Epidermal melanocyte (primary cell): Measurements from ENCODE around the gene ZNF521.
"Not testable (repeated sequence)": the region's sequence is repeated elsewhere in the genome, so short reads cannot be mapped to it uniquely, and the experiment has no call there.

ENCODE experiments used
- DNase-seq: peaks from one replicate; pipeline ENCODE4 v3.0.0; 2011; ENCODE audit warnings: low spot score; ENCODE audit not compliant: insufficient read length

The ZNF521 gene

DNA sequence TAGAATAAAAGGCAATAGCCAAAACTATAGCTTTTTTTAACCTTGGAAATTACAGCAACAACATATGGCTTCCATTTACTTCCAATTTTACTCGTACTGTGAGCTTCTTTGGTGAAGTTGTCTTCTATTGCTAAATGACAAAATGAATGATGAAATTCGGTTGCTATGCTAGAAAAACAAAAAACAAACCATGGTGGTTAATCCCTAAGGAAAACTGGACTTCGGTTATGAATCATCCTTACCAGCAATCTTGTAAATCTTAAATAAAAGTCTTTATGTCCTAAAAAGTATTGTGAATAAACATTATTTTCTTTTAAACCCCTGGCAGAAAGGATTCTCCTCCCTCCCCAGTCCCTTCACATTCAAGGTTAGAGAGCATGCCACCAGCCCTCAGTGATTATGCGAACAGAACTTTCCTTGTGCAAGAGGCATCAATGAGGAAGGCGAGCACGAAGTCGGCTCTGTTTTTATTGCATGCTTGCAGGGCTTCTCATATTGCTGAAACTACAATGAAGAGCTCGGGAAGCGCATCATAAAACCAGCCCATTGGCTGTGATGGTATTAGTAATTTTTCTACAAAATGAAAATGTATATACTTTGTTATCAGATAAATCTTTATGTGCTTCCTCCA is 62.9 kb downstream of the ZNF521 start:
- peak; percentile 71 for DNase-seq

DNA sequence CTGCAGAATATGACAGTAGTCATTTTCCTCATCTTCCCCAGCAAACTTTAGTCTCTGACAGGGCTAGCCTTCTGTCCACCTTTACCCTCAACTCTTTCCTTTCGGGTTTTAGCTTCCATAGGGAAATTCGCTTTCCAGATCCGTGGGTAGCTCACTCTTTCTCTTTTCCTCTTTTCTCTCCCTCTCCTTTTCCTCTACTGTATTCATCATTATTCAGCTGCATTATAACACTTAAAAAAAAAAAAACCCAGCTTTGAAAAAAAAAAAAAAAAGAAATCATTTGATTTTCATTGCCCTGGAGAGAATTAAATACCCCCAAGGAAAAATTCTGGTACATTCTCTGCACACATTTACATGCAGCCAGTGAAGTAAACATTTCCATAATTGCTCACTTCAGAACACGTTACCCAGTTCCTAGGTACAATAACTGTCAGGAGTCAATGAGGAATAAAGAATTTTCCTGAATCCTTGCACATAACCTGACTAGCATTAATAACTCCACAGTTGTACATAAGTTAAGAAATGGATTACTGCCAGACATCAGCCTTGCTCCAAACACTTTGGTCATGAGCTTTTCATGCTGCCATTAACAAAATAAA is 63.5 kb downstream of the ZNF521 start:
- DNase-seq = no peak

DNA sequence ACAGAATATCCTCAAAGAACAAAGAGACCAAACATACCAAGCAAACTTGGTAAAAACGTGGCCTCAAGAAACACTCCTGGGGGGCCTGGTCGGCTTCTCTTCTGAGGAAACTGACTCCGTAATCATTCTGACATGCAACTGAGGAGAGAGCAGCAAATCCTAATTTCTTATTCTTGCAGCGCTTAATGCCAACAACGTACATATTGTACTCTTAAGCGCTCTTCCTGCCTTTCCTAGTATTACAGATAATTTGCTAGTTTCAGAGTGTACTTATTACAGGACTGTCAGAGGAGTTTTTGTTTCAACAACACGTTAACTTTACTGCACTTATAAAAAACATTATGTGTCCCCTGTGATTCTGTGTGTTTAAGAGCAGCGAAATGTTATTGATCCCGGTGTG is 64.9 kb downstream of the ZNF521 start:
- DNase-seq = peak; percentile 31

DNA sequence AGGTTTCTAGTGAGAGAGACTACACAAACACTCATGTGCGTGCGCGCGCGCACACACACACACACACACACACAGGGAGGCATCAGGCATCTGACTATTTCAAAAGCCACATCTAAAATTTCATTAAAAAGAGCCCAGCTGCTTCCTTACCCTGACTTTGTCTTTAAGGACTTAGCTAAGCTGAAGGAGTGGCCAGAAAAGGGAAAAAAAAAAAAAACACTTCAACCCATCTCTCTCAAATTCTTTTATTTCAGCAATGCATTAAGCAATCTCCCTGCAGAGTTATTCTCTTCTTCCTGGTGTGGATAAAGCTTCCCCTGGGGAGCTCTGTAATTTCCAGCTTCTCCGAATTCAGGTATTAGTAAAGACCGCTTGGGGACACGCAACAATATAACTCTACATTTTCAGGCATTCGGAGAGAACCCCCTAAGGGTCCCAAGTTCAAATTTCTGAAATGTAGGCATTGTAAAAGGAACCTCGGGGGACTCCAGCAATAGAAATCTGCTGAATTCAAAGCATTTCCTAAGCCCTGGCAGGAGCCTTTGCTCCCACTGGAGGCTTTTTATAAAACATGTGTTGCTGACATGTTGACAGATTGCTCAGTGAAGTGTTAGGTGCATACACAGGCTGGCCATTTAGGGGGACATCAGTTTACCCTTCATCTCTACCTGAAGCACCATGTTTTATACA is 67.0 kb downstream of the ZNF521 start:
- no peak for DNase-seq

DNA sequence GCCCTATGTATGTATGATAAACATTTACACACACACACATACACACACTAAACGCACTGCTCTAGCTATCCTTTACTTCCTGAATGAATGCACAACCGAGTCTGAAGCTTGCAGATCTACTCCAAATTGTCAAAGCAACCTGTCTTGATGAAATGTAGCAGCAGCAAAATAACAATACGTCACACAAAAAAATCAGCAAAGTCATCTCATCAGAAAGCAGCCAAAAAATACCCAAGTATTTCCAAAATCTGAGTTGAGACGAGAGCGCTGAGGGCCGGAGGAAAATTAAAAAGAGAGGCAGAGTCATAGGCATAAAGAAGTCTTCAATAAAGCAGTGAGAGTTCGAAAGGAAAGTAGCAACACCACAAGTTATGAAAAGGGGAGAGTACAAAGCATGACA is 67.7 kb downstream of the ZNF521 start:
- DNase-seq = no peak

DNA sequence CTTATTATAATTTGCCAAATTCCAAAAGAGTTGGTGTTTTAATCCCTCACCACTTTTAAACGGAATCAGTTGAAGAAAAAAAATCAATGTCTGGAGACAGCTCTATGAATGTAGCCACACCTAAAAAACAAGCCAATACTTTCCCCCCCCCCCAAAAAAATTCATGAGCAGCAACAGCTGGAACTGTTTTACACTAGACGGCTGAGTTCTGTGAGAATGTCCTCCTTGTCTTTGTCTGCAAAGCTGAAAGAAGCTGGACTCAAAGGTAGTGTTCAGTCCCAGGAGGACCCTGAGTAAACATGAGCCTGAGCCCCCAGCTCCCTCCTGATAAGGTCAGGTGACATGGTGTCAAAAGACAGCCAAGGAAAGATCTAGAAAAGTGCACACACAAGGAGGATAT is 68.2 kb downstream of the ZNF521 start:
- DNase-seq = no peak

DNA sequence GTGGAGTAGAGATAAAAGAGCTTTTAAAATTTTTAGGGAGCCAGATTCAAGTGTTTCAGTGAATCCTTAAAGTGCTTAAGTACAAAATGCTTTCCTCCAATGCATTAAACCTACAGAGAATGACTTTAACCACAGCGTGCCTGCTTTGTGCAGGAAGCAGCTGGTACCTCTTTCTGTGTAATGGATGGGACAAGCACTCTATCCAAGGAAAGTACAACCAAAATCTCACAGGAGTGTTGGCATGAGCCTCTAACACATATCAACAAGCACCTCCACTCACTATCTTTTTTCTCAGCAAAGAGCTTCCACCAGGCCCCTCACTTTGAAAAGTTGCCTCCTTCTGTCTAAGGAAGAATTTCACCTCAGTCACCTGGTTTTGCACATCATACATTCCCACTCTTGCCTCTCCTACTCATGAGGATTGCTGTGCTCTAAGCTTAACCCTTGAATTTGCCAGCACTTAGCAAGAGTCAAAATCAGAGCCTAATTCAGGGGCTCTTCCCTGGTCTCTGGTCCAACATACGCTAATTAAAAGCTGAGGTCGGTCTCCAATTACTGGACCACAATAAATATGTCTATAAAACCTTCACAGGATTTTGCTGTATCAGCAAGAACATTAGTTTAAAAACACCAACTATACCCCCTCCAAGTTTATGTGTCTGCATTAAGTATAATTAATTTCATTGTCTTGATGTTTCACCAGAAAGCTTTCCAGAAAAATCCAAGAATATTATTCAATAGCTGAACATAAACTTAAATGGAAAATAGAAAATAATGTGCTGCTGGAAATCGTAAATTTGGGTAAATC is 68.9 kb downstream of the ZNF521 start:
- no peak for DNase-seq

DNA sequence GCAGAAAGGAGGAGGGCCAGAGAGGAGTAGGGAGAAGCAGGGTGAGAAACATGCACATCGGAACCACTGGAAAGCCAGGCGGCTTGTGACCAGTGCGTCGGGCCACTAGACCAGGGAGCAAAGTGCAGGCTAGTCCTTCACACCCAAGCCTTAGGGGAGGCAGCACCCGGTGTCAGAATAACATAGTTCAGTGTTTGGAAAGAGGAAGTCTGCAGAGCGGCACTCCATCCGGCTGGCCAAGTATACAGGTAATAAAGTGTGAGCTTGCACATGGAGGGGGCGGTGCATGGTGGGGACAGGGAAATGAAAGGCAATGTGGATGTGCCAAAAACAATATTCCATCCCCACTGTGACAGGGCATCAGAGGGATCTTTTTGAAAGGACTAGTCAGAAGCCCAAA is 69.7 kb downstream of the ZNF521 start:
- no peak for DNase-seq

DNA sequence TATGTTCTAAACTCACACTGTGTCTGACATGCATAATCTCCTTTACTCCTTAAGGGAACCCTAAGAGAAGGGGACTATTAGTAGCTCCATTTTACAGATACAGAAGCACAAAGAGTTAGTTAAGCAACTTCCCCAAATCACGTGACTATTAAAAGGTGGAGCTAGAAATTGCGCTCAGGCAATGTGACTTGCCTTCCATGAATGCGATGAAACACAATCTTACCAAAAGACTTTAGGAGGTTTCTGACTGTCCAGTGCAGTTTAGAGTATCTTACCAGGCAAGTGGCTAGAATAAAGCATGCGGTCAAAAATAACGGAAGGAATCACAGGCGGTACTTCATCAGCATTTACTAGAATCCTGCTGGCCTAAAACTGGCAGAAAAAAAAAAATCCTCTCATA is 70.4 kb downstream of the ZNF521 start:
- no peak for DNase-seq

DNA sequence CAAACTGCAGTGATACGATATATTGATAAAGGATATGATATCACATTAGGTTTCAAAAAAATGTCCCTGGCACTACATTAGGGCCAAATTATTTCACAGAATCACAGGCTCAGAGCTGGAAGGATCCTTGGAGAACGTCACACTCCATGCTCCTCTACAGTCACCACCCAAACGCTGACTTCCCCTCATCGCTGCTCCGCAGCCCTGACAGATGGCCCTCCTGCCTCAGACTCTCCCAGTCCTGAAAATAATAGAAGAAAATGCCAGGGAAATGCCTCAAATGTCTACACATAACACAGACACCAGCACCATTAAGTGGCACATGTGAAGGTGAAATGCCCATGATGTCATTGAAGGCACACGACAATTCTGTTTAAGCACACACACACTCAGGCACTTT is 72.0 kb downstream of the ZNF521 start:
- DNase-seq = no peak

DNA sequence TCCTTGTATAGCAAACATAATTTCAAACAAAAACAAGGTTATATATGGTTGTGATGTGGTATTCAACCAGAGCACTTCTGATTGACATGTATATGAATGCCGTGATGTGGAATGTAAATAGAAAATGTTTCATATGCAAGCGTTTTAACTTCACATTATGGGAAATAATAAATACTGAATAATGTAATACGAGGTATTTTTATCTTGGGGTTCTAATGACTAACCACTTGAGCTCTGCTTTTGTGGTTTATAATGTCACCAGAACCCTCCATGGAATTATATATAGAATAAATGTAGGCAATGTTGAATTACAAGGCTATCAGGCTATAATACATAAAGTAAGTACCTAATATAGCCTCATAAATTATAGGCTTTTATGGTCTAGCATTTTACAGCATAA is 72.4 kb downstream of the ZNF521 start:
- DNase-seq = no peak

DNA sequence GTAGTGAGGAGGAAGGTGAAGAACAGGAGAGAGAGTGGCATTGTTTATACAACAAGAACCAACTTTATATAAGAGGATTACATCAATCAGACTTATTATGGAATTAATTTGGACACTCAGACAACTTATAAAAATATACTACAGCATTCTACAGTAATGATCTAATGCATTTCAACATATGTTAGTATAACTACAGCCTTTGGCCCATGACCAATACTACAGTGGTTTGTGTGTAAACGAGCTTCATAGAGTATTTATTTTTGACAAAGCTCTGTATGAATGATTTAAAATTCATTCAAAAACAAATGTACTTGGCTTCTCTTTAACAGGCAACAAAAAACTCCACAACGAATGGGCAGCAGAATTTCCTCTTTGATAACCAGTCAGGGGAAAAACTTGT is 72.8 kb downstream of the ZNF521 start:
- DNase-seq = no peak

DNA sequence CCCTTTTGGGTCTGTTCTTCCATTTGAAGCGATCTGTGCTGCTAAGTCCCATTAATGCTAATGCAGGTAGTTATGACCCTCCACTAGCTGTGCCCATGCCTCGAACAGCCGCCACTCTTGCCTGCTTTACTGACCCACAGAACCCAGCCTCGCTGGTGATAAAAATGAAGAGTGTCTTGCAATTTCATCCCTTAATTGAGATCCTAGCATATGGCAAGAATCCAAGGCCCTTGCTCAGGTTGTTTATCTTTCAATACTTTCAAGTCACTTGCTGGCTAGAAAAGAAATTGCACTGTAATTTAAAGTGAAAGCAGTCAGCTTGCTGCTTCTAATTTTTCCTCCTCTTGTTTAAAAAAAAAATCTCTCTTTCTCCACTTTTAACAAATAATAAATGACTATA is 73.6 kb downstream of the ZNF521 start:
- DNase-seq = no peak

DNA sequence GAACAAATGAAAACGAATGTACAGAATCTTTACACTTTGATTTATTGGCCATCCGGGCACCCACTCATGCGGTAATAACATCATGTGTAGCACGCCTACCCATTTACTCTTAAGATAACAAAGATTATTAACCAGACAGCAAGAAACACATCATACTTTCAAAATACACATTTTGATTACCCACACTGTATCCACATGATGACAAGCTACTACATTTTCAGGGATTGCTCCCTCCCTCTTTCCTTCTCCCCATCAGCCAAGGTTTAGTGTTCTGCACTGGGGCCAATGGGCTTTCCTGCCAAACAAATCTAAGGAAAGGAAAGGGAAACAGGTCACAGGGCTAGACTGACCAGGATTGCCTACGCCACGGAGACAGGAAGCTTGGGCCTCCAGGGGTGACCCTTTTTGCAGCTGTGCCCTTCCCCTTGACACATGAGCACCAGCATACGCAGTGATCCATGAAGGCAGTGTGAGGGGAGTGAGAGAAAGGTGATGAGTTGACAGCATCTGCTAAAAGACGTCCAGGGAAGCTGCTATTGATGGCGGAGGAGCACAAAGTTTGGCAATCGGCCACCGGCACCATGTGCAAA is 76.5 kb downstream of the ZNF521 start:
- no peak for DNase-seq

DNA sequence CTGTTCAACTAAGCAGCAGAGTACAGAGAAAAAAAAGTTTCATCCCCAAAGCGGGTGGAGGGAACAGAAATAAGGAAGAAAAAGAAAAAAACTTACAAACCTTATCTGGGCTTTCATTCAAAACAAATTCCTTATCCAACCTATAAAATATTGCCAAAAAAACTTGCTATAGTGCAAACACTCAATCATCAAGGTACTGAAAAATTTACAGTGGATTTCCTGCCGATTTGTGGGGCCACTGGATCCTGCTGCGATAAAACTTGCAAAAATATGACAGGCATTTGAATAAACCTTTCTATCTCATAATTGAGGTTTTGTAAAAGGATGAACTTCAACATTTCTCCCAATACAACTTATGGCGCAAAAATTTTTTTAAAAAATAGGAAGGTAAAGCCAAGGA is 77.0 kb downstream of the ZNF521 start:
- DNase-seq = no peak

DNA sequence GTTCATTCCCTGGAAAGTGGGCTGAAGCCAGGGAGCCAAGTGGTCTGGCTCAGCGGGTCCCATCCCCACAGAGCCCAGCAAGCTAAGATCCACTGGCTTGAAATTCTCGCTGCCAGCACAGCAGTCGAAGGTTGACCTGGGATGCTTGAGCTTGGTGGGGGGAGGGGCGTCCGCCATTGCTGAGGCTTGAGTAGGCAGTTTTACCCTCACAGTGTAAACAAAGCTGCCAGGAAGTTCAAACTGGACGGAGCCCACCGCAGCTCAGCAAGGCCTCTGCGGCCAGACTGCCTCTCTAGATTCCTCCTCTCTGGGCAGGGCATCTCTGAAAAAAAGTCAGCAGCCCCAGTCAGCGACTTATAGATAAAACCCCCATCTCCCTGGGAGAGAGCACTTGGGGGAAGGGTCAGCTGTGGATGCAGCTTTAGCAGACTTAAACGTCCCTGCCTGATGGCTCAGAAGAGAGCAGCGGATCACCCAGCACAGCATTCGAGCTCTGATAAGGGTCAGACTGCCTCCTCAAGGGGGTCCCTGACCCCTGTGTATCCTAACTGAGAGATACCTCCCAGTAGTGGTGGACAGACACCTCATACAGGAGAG is 84.9 kb downstream of the ZNF521 start:
- not testable (repeated sequence) for DNase-seq

DNA sequence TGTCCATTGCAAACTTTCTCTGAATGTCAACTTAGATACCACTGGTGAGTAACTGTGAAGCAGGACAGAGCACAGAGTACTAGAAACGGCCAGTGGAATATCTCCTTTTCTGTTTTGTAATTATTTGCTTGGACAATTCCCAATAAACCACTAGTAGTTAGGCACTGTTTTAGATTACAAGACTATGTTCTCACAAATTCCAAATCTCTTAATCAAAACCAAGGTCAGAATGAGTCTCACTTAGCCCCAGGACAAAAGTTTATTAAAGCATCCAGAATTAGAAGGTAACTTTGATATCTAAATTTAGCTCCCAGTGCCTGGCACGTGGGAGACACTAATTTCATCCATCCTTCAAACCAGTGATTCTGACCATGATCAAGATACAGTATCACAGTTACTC is 89.0 kb downstream of the ZNF521 start:
- DNase-seq = no peak

DNA sequence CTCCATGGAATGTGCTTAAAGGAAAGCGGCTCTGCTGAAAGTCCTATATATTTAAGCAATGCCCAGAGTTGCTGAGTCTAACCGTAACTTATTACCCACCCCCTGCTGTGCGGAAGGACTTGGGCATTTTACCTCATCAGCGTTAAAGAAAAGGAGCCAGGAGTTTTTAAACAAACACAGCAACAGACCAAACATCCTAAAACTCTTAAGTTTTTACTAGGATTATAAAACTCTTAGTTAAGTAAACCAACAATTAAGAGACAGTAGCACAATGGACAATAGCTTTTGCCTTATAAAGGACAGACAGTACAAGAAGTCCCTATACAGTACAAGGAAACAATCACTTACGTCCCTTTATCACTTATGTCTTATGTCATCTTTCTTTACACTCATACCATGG is 90.2 kb downstream of the ZNF521 start:
- no peak for DNase-seq

DNA sequence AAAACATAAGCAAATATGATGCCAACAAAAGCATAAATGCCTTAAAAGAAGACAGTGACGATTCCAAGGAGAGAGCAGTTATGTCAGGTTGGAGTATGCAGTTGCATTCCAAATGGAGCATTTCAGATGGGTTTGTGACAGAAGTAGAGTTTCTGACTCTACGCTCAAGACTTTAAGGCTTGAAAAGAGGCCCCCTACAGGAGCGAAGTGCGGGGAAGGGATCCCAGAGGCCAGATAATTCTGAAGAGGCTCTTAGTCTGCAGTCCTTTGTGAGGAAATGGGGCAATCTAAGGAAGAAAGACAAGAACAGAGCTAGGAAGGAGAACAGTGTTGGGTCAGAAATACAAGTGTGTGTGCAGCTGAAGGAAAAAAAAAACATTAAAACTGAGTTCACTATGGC is 95.5 kb downstream of the ZNF521 start:
- no peak for DNase-seq

DNA sequence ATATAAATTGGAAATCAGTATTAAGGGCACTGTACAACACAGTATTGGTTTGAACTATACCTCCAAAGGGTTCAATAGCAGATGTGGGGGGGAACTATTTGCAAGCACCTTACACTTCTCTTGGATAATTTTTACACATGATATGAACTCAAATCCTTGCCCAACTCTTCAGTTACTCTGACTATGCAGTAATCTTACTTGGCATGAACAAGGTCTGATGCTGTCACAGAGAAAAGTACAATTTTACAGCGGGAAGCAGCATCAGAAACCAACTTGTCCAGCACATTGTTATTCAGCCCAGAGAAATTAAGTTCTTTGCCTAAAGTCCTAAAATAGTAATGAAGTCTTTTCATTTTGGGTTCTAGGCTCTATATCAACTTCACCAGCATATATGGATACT is 98.2 kb downstream of the ZNF521 start:
- DNase-seq = no peak

DNA sequence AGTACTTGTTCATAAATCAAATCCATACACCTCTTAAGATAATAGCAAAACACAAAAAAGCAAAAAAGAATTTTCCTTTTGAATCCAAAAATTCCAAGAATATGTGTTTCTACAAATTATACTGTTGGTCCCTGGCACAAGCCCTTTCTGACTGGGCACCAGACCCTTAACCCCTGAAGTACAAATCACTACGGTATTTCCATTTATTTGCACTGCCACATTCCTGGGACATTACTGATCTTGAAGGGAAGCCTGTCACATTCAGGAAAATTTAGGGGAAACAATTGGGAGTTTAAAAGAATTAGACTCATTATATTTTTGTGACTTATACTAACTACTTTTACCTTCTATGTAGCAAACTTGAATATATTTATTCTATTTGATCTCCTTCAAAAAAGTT is 98.8 kb downstream of the ZNF521 start:
- no peak for DNase-seq
